C4-2B (cell line): Measurements from ENCODE around the gene CAMTA1.

ENCODE experiments used
- ZFX ChIP-seq: fragments of 450-650 bp; IDR thresholded peaks from 2 replicates; pipeline ENCODE4 v1.6.1; 2017
- TF ChIP-seq, protein P1 (sequence below): fragments of 450-650 bp; conservative IDR thresholded peaks from 2 replicates; pipeline ENCODE4 v1.5.1; 2017; ENCODE audit warnings: mild to moderate bottlenecking

DNA sequence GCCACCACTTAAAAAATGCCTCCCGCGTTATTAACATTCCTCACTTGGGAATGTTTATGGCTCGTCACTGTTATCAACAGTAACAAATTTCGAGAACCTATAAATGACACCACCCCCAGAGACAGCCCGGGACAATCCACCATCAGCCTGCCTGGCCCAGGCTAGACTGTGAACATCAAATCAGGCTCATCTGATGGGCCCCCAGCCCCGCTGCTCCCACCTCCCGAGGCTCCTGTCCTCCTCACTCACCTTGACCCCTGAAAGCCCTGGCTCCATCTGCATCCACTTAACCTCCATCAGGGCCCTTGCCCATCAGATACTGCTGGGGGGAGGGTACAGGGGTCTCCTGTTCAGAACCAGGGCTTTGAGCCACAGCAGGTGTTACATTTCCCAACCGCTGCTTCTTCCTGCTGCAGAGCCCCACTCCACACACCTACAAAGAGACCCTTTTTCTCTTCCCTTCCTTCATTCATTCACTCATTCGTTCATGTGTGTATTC is 829.4 kb downstream of the CAMTA1 start:
- TF ChIP-seq, protein P1, sequence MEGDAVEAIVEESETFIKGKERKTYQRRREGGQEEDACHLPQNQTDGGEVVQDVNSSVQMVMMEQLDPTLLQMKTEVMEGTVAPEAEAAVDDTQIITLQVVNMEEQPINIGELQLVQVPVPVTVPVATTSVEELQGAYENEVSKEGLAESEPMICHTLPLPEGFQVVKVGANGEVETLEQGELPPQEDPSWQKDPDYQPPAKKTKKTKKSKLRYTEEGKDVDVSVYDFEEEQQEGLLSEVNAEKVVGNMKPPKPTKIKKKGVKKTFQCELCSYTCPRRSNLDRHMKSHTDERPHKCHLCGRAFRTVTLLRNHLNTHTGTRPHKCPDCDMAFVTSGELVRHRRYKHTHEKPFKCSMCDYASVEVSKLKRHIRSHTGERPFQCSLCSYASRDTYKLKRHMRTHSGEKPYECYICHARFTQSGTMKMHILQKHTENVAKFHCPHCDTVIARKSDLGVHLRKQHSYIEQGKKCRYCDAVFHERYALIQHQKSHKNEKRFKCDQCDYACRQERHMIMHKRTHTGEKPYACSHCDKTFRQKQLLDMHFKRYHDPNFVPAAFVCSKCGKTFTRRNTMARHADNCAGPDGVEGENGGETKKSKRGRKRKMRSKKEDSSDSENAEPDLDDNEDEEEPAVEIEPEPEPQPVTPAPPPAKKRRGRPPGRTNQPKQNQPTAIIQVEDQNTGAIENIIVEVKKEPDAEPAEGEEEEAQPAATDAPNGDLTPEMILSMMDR = no peak
- TF ChIP-seq ZFX = no peak
